Right cardiac atrium (tissue), 5 donors: ENCODE data around the gene PIP4K2C. TPM values are rescaled to one million over a fixed set of nuclear protein-coding genes. Genes with fewer than 3 reads are reported as not detected.

ENCODE experiments used
- ATAC-seq, 2 donors: fragments of 200-7000 bp; cut with Tn5 transposase; one replicate each; pipeline versions ENCODE4 v1.8.0 to v1.9.1; 2020; ENCODE audit warnings: moderate library complexity in 2 of 2, mild to moderate bottlenecking in 1 of 2
- DNase-seq, 3 donors: peaks; one replicate each; pipeline ENCODE4 v3.0.0-alpha.2; 2020
- H3K27ac ChIP-seq: one replicate; pipeline ENCODE4 v1.5.1; 2013; ENCODE audit warnings: mild to moderate bottlenecking, low read length, control low read depth, moderate library complexity
- H3K27me3 ChIP-seq: one replicate; pipeline ENCODE4 v1.6.1; 2013; ENCODE audit not compliant: control insufficient read depth, insufficient read depth
- H3K4me1 ChIP-seq: one replicate; pipeline ENCODE4 v1.6.1; 2013; ENCODE audit warnings: low read length; ENCODE audit not compliant: control insufficient read depth, insufficient read depth
- H3K4me3 ChIP-seq: one replicate; pipeline ENCODE4 v1.5.1; 2013; ENCODE audit warnings: low read length, control low read depth
- H3K9me3 ChIP-seq: one replicate; pipeline ENCODE4 v1.6.1; 2013; ENCODE audit warnings: low read length; ENCODE audit not compliant: control insufficient read depth
- WGBS: extraction: QIAGEN DNeasy Blood & Tissue Kit; methylation state at CpG from one replicate; pipeline ENCODE4 v1.1.7; 2013; 5-methylcytosine and 5-hydroxymethylcytosine counted together
- intact Hi-C, 4 donors: fragments of 100-400 bp; cut with DNase I; formaldehyde crosslinking; loops; one replicate each; pipeline versions ENCODE4 v1.11.0 to v1.14.0; 2022 to 2023
- polyA plus RNA-seq: library from polyadenylated mRNA; stranded (reverse); fragments of 200-250 nt; gene quantifications from one replicate; pipeline ENCODE4 v1.2.3, GENCODE V29; 2013
- total RNA-seq, 4 donors: library from RNA; stranded (reverse); fragmentation: NEBNext Ultra II Directional; extraction: Animal tissue kit (Norgen Biotek cat#: 25700); gene quantifications; one replicate each; pipeline ENCODE4 v1.2.1, GENCODE V29; 2021
- donor health status: healthy with polysubstance abuse.
- donor health status: DM: no; HTN: yes; CAD: no.
- donor health status: DM: no; HTN: no; CAD: no.
- donor health status: DM: no; HTN: yes; CAD: no; lungs with severe emphysema.
- donor health status: DM: yes; HTN: yes; CAD: no.

PIP4K2C gene
- total and polyA plus RNA-seq, 5 donors = 8.7 to 17.1 (median 15.1) TPM

GRCh38 chr12:57624441-57625220, 33.6 kb downstream of the PIP4K2C start:
- WGBS = 81% methylated on average over 8 of the region's 8 CpGs
- no peak overlapping the region for H3K4me3 ChIP-seq
- no peaks in the 10 kb centered on the region for H3K9me3 ChIP-seq
- intact Hi-C loops = loop anchor here in 3 of 4 donors (5.0 to 10.0 kb wide), 2 partner anchors 42 to 160 kb away; no protein-coding TSS in a partner anchor
- ATAC-seq (no peak), DNase-seq (no peak)
- no peaks in the 10 kb centered on the region for H3K27me3 ChIP-seq
- H3K27ac ChIP-seq = no peak overlapping the region
- H3K4me1 ChIP-seq = no peaks in the 10 kb centered on the region

GRCh38 chr12:57625261-57626032, 34.5 kb downstream of the PIP4K2C start:
- peak in 1 of 3 donors; percentile 29 for DNase-seq
- no peaks in the 10 kb centered on the region for H3K27me3 ChIP-seq
- no peak for ATAC-seq
- 83% methylated on average over 12 of the region's 12 CpGs for WGBS
- H3K27ac ChIP-seq = no peak overlapping the region
- H3K4me1 ChIP-seq = no peaks in the 10 kb centered on the region
- intact Hi-C loops = loop anchor here in 1 of 4 donors (10.0 kb wide), 1 partner anchor 161 kb away; no protein-coding TSS in a partner anchor
- H3K4me3 ChIP-seq = no peak overlapping the region
- H3K9me3 ChIP-seq = no peaks in the 10 kb centered on the region

GRCh38 chr12:57626111-57626920, 35.3 kb downstream of the PIP4K2C start:
- intact Hi-C loops = loop anchor here in 1 of 4 donors (10.0 kb wide), 1 partner anchor 162 kb away; no protein-coding TSS in a partner anchor
- Histone ChIP-seq H3K27ac (no peak overlapping the region), H3K9me3 (no peaks in the 10 kb centered on the region), H3K27me3 (no peaks in the 10 kb centered on the region), H3K4me1 (no peaks in the 10 kb centered on the region), H3K4me3 (no peak overlapping the region)
- WGBS = 53% methylated on average over 13 of the region's 13 CpGs
- DNase-seq (peak in 1 of 3 donors; percentile 19), ATAC-seq (no peak)

- DNase-seq (no peak), ATAC-seq (no peak)
- WGBS = 42% methylated on average over 9 of the region's 9 CpGs
- no peaks in the 10 kb centered on the region for H3K9me3 ChIP-seq
- intact Hi-C loops = loop anchor here in 1 of 4 donors (10.0 kb wide), 1 partner anchor 162 kb away; no protein-coding TSS in a partner anchor
- H3K27me3 ChIP-seq = no peaks in the 10 kb centered on the region
- H3K4me1 ChIP-seq = no peaks in the 10 kb centered on the region
- H3K27ac ChIP-seq = no peak overlapping the region
- no peak overlapping the region for H3K4me3 ChIP-seq
Observed at GRCh38 chr12:57626921-57627445, 36.0 kb downstream of the PIP4K2C start.

GRCh38 chr12:57627501-57628279, 36.7 kb downstream of the PIP4K2C start:
- Histone ChIP-seq H3K4me3 (no peak overlapping the region), H3K27me3 (no peaks in the 10 kb centered on the region), H3K27ac (no peak overlapping the region), H3K9me3 (no peaks in the 10 kb centered on the region), H3K4me1 (no peaks in the 10 kb centered on the region)
- peak in 2 of 3 donors; percentile 52 to 59 for DNase-seq
- ATAC-seq = no peak
- WGBS = 19% methylated on average over 67 of the region's 67 CpGs
- intact Hi-C loops = loop anchor here in 1 of 4 donors (10.0 kb wide), 1 partner anchor 163 kb away; no protein-coding TSS in a partner anchor

- ATAC-seq = no peak
- DNase-seq = peak in 1 of 3 donors; percentile 35
- intact Hi-C loops = loop anchor here in 1 of 4 donors (10.0 kb wide), 1 partner anchor 164 kb away; no protein-coding TSS in a partner anchor
- no peak overlapping the region for H3K27ac ChIP-seq
- H3K9me3 ChIP-seq = no peaks in the 10 kb centered on the region
- H3K4me3 ChIP-seq = no peak overlapping the region
- WGBS = 60% methylated on average over 29 of the region's 29 CpGs
- H3K27me3 ChIP-seq = no peaks in the 10 kb centered on the region
- H3K4me1 ChIP-seq = no peaks in the 10 kb centered on the region
Observed at GRCh38 chr12:57628280-57629191, 37.5 kb downstream of the PIP4K2C start.

GRCh38 chr12:57629897-57630471, 39.0 kb downstream of the PIP4K2C start:
- no peak overlapping the region for H3K27ac ChIP-seq
- 86% methylated on average over 5 of the region's 5 CpGs for WGBS
- H3K9me3 ChIP-seq = no peaks in the 10 kb centered on the region
- no peak overlapping the region for H3K4me3 ChIP-seq
- no peaks in the 10 kb centered on the region for H3K4me1 ChIP-seq
- H3K27me3 ChIP-seq = no peaks in the 10 kb centered on the region
- intact Hi-C loops = loop anchor here in 1 of 4 donors (10.0 kb wide), 1 partner anchor 165 kb away; no protein-coding TSS in a partner anchor
- DNase-seq (no peak), ATAC-seq (no peak)

GRCh38 chr12:57630891-57631433, 40.0 kb downstream of the PIP4K2C start:
- no peak overlapping the region for H3K27ac ChIP-seq
- H3K4me3 ChIP-seq = no peak overlapping the region

More at GRCh38 chr12:57630891-57631433, 40.0 kb downstream of the PIP4K2C start:
- H3K9me3 ChIP-seq = no peaks in the 10 kb centered on the region
- DNase-seq = no peak
- intact Hi-C loops = no loop called here
- H3K4me1 ChIP-seq = no peaks in the 10 kb centered on the region
- ATAC-seq = no peak
- no peaks in the 10 kb centered on the region for H3K27me3 ChIP-seq
- 59% methylated on average over 6 of the region's 6 CpGs for WGBS
